Measurements from ENCODE around the gene CCDC192.

GRCh38 chr5:127791439-127791838 is 88.2 kb downstream of the CCDC192 start:
- TF ChIP-seq, protein P1, sequence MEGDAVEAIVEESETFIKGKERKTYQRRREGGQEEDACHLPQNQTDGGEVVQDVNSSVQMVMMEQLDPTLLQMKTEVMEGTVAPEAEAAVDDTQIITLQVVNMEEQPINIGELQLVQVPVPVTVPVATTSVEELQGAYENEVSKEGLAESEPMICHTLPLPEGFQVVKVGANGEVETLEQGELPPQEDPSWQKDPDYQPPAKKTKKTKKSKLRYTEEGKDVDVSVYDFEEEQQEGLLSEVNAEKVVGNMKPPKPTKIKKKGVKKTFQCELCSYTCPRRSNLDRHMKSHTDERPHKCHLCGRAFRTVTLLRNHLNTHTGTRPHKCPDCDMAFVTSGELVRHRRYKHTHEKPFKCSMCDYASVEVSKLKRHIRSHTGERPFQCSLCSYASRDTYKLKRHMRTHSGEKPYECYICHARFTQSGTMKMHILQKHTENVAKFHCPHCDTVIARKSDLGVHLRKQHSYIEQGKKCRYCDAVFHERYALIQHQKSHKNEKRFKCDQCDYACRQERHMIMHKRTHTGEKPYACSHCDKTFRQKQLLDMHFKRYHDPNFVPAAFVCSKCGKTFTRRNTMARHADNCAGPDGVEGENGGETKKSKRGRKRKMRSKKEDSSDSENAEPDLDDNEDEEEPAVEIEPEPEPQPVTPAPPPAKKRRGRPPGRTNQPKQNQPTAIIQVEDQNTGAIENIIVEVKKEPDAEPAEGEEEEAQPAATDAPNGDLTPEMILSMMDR (conservative IDR thresholded peaks at IDR 0.05; ENCODE audit: low read length), result no peak
- no peak for TF ChIP-seq EZH2phosphoT487 (IDR thresholded peaks at IDR 0.05; ENCODE audit: borderline replicate concordance)

Measured in Loucy (cell line).